Endometrial microvascular endothelial cells (primary cell): ENCODE measurements around the gene DBF4B. TPM values are rescaled to one million over a fixed set of nuclear protein-coding genes. Genes with fewer than 3 reads are reported as not detected.
"Not testable (repeated sequence)": the region's sequence is repeated elsewhere in the genome, so short reads cannot be mapped to it uniquely, and the experiment has no call there.

Experiments used
- in situ Hi-C: cut with HindIII; loops from 2 replicates; pipeline ENCODE4 v1.10.0; 2017; ENCODE audit warnings: low sequenced_read_pairs, low pct_unique_long_range_greater_than_20kb; ENCODE audit errors: inconsistent ontology term
- total RNA-seq: library from RNA; depleted of rRNA; stranded (reverse); fragments of >200 nt; gene quantifications from one replicate; pipeline ENCODE4 v1.2.3, GENCODE V29; 2015; ENCODE audit errors: inconsistent ontology term

Gene DBF4B
- total RNA-seq, 1 donor from 2014 or later: 12.8 TPM

DNA sequence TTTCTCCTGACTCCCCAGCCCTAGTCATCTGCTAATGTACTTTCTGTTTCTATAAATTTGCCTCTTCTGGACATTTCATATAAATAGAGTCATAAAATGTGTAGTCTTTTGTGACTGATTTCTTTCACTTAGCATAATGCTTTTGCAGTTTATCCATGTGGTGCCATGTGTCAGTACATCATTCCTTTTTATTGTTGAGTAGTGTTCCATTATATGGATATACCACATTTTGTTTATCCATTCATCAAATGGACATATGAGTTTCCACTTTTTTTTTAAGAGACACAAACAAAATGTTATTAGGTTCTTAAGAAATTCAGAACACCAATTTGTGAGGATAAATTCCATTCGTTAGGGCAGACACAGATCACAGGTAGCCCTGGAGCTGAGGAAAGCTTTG is 11.0 kb downstream of the DBF4B start:
- in situ Hi-C loops: no loop called here

DNA sequence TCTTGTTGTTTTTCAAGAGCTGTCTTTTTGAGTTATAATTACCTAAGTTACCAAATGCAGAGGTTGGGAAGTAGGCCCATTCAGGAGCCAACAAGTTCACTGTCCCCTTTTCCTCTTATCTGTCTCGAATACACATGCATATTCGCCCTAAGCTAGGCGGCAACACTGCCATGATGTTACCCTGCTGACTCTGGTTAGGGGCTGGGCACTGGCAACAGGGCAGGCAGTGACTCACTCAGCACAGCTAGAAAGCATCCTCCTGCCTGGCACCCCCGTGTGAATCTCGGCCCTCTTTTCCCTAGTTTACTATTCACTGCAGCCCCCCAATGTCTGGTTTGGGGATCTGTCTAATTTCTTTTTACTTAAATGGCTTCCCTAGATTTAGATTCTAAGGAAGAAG is 13.8 kb downstream of the DBF4B start:
- in situ Hi-C loops: no loop called here

DNA sequence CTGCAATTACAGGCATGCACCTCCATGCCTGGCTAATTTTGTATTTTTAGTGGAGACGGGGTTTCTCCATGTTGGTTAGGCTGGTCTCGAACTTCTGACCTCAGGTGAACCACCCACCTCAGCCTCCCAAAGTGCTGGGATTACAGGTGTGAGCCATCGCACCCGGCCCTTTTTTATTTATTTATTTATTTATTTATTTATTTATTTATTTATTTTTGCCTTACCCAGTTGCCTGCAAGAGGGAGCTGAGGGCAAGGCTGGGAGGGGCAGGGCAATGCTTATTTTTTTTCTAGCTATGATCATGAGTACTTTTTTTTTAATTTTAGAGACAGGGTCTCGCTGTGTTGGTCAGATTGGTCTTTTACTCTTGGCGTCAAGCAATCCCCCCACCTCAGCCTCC is 17.7 kb downstream of the DBF4B start:
- in situ Hi-C loops: not testable (repeated sequence)

DNA sequence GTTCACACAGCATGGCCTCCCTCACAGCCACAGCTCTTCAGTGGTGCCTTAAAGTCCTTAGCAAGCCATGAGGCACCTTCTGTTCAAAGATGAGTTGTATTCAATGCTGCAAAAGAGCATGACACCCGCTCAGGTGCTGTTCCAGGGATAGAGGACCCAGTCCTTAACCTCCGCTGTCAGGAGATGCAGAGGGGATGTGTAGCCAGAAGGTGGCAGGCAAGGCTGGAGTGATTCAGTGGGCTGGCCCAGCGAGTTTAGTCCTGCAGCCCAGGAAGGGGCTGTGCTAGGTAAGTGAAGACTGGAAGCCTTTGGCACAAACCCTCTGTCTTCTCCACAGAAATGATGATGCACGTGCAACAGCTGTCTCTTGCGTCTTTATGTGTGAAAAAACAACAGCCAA is 25.3 kb downstream of the DBF4B start:
- in situ Hi-C loops: no loop called here

DNA sequence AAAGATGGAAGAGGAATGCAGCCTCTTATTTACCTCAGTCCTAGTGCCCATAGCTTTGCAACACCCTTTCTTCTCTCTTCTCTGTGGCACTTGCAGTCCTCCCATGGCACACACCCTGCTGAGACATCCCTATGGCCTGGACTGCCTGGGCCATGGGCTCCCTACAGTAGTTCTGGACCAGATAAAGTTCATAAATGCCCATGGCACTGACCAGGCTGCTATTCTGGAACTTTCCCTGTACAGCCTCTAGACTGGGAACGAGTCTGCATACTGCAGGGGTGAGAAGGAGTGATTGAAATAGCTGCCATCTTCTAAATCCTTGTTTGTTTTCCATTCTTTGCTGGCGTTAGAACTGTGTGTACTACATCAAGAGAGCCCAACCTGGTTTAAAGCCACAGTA is 25.8 kb downstream of the DBF4B start:
- in situ Hi-C loops: no loop called here

DNA sequence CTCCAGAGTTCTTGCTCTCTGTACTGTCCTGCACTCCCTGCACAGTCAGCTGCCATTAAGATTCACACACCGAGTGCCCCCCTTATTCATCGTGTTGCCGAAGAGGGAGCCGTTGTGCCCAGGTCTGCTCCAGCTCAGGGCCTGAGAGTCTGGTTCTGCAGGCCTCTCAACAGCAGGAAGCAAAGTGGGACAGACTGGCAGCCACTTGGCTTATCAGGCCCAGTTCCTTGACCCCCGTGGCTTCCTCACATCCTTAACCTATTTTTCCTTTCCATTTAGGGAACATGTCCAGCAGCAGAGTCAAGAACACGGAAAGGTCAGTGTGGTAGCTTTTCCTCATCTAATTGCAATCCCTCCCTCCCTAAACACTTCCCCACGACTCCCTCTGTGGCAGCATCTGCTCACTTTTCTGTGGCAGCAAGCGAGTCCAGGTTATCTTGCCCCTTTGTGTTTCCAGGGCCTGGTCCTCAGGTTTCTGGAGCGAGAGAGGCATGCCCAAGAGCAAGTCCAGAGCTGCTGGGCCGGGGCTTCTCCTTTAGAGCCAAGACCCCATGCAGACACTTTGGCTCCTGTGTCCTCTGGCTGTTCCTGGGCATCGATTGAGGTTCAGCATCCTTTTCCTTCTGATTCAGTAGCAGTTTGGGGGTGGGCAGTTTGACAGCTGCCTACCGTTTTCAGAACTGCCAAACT is 28.2 kb downstream of the DBF4B start:
- in situ Hi-C loops: no loop called here

DNA sequence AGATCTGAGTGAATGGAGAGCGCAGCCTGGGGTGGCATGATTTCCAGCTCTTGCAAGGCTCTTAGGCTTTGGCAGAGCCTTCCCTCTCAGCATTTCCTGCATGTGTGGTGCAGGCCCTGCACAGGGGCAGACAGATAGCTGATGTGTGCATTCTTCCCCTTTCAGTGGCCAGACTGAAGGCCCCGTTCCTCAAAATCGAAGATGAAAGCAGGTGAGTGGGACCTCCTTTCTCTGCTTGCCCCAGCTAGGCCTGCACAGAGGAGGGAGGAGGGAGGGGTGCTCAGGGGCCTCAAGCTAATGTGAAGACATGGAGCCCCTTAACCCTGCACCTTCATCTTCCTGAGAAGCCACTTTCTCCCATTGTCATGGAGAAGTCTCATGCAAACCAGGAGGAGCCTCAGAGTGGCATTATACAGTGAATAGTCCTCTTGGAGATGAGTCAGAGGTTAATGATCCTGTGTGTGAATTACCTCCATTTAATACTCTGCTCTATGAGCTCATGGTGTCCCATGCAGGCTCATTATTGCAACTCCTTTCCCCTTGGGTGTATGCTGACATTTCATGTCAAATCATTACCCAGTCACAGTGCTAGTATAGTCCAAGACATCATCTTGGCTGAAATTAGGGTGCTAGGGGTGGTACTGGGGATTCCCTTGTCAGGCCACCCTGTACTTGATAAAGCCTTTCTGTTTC is 29.9 kb downstream of the DBF4B start:
- in situ Hi-C loops: no loop called here

DNA sequence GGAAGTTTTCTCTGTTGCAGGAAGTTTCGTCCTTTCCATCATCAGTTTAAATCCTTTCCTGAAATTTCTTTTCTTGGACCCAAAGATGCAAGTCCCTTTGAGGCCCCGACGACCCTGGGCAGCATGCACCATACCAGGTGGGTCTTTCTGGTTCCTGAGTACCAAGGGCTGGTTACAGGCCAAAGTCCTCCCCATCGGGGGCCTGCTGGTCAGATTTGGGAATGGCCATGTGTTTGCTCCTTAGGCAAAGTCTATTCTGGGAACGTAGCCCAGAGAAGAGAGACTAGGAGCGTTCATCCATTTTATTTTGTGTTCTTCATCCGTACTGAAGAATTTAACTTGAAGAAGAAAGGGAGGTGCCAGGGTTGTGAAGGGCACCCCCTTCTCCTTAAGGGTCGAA is 32.9 kb downstream of the DBF4B start:
- in situ Hi-C loops: no loop called here

DNA sequence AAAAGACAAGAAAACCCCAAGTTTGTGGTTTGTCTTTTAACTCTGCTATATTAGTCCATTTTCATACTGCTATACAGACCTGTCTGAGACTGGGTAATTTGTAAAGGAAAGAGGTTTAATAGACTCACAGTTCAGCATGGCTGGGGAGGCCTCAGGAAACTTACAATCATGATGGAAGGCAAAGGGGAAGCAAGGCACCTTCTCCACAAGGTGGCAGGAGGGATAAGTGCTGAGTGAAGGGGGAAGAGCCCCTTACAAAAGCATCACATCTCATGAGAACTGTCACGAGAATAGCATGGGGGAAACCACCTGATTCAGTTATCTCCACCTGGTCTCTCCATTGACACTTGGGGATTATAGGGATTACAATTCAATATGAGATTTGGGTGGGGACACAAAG is 36.8 kb downstream of the DBF4B start:
- in situ Hi-C loops: no loop called here

DNA sequence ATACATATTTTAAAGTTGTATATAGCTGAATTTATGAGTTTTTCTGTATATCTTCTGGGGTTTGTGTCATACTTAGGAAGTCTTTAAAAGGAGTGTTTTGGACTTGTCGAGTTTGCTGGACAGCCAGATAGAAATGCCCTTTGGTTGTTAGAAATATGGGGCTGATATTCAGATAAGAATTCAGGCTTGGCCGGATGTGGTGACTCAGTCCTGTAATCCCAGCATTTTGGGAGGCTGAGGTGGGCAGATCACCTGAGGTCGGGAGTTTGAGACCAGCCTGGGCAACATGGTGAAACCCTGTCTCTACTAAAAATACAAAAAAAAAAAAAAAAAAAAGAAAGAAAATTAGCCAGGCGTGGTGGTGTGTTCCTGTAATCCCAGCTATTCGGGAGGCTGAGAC is 37.3 kb downstream of the DBF4B start:
- in situ Hi-C loops: not testable (repeated sequence)

DNA sequence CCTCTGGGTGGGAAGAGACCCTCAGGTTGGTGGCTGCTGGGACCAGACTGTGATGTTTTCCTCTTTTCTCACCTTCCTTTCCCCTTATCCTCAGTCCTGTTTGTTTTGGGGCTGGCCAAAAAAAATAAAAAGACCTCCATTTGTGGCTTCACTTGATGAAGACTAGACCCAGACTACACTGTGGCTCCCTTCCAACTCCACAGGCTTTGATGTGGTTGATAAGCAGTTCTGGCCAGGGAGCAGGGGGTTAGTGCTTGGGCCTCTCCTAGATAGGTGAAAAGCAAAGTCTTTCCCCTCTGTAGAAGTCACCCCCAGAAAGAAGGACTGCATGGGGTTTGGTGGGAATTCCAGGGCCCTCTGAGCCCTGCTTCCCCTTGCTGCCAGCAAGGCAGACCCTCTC is 39.1 kb downstream of the DBF4B start:
- in situ Hi-C loops: no loop called here

DNA sequence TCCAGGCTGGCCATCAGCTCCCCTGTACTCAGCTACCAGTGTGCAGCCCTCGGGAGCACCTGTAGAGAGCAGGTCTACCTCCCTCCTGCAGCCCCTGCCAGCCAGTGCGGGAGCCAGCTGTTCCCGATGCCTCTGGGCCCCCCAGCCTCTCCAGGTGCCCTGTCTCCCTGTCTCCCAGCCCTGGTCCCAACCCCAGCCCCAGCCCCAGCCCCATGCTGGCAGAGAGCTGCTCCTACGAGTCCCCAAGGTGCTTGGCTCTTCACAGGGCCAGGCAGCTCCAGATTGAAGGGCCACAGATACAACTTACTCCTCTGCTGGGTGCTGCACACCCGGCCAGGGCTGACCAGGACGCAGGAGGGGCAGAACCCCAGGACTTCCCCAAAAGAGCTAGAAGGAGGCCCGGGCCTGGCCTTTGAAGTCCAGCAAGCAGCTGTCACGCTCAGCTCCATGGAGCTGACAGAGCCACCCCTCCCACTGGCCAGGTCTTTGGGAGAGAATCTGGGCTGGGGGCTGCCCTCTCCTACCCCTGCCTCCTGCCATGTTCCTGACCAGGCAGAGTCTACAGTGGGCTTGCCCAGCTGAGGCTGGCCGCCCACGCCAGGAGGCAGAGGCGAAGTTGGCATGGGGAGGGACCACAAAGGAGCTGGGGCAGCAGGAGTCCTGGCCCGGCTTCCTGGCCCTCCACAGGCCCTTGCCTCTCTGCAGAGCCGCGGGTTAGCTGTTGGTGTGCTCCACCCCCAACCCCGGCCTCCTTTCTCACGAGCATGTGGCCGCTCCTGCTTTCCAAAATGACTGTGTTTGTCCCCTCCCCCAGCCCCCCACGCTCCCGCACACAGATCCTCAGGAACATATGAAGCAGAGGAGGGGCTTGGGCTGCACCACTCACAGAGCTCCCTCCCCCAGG is 40.9 kb downstream of the DBF4B start:
- in situ Hi-C loops: no loop called here

DNA sequence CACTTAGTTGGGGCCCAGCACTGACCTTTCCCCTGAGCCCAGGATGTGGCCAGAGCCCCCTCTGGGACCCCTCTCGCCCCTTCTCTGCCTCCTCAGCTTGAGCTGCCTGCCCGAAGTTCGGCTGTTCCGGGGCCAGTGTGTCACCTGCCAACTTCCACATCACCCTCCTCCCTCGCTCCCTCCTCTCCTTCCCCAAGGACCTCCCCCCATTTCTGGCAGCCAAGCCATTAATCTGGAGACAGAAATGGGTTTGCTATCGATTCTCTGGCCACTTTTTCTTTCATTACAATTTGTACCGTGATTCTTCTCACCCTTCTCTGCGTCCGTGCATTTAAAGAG is 41.5 kb downstream of the DBF4B start:
- in situ Hi-C loops: no loop called here

DNA sequence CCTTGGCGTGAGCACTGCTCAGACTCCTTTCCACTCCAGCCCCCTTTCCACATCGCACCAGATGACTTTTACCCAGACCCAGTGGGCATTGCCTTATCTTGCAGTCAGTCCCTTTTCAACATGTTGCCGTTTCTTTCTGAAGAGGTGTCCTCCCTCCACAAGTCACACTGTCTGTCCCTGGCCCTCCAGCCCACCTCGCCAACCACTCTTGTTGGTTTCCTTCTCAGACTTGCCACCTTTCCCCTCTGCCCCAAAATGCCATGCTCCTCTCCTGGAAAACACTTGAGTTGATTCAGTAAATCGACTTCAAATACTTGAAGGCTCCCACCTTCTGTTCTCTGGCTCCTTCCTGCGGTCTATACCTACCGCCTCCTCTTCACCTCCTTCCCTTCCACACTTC is 42.9 kb downstream of the DBF4B start:
- in situ Hi-C loops: no loop called here

DNA sequence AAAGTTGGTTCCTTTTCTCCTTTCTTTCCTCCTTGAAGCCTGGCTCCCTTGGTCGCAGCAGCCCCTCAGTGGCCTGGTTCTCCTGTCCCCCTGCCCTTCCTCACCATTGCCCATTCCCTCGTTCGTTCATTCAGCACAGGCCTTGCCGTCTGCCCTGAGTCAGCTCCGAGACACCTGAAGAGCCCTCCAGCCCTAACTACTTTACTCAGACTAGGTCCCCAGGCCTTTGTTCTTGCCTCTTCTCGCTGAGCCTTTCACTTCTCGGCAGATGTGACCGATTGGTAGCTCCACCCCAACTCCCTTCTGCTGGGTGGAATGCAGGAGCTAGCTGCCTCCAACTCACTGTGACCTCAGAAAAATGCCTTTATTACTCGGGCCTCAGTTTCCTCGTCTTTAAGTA is 43.3 kb downstream of the DBF4B start:
- in situ Hi-C loops: no loop called here

DNA sequence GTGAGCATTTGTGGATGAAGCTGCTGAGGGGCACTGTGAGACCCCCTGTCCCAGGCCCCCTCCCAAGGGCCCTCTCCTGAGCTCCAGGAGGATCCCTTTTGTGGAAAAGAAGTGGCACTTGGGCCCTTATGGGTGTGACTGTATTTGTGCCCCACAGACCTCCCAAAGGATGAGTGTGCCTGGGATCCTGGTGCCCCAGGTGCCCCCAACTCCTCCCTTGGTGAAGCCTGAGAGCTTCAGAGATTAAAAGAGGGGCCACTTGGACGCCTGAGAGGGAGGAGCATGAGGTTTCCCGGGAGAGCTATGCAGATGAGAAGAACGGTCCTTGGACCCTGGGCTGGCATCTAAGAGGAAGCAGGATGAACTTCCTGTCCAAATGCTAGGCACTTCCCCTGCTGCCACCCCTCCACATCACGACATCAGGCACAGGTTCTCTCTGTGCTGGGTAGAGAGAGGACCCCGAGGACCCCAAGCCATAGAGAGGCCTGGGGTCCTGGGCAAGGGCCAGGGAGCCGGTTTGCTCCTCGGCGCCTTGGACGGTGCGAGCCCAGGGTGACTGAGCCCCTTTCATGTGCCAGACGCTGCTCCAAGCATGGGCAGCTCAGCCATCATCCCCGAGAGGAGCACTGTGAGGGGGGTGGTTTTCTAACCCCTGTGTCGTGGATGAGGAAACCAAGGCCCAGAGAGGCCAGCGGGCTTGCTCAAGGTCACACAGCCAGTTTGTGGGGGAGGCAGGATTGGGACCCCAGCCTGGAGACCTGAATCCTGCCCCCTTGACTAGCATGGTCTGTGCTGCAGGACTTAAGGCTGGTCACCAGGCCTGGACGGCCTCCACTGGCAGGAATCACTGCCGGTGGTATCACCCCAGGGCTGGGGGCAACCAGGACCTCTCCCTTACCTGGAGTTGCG is 44.7 kb downstream of the DBF4B start:
- in situ Hi-C loops: no loop called here

DNA sequence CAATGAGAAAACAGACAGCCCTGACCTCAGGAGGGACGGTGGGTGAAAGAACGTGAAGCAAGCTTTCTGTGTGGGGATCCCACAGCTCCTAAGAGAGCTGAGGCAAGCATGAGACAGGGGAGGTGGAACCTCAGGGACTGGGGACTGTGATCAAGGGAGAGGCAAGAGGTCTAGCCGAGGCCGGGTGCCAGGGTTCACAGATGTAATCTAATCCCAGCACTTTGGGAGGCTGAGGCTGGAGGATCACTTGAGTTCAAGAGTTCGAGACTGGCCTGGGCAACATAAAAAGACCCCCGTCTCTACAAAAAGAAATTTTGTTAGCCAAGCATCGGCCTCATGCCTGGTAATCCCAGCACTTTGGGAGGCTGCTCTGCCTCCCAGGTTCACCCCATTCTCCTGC is 45.8 kb downstream of the DBF4B start:
- in situ Hi-C loops: no loop called here

DNA sequence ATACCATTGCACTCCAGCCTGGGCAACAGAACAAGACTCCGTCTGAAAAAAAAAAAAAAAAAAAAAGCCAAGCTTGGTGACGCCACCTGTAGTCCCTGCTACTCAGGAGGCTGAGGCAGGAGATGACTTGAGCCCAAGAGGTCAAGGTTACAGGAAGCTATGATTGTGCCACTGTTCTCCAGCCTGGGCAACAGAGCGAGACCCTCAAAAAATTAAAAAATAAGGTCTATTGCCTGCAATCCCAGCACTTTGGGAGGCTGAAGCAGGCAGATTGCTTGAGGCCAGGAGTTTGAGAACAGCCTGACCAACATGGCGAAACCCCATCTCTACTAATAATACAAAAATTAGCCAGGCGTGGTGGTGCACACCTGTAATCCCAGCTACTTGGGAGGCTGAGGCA is 46.7 kb downstream of the DBF4B start:
- in situ Hi-C loops: not testable (repeated sequence)
